HEK293 (cell line): ENCODE results near the gene CPNE4.

ENCODE experiments used
- ZBTB21 ChIP-seq: fragments of 450-650 bp; formaldehyde crosslinking; IDR thresholded peaks from 2 replicates; pipeline ENCODE4 v1.5.1; 2017; ENCODE audit warnings: missing biosample characterization, missing genetic modification characterization
- ZNF19 ChIP-seq: fragments of 450-650 bp; formaldehyde crosslinking; IDR thresholded peaks from 2 replicates; pipeline ENCODE4; 2016; ENCODE audit warnings: missing biosample characterization, missing genetic modification characterization, low read depth
- ZSCAN23 ChIP-seq: fragments of 450-650 bp; formaldehyde crosslinking; IDR thresholded peaks from 2 replicates; pipeline ENCODE4 v1.5.1; 2016; ENCODE audit warnings: missing biosample characterization, missing genetic modification characterization
- TF ChIP-seq, protein P1 (sequence below): fragments of 450-650 bp; formaldehyde crosslinking; IDR thresholded peaks from 2 replicates; pipeline ENCODE4 v1.5.1; 2016; ENCODE audit warnings: missing biosample characterization, missing genetic modification characterization
- TF ChIP-seq, protein P2 (sequence below): fragments of 450-650 bp; formaldehyde crosslinking; IDR thresholded peaks from 2 replicates; pipeline ENCODE4 v1.5.1; 2017; ENCODE audit warnings: missing biosample characterization, missing genetic modification characterization
- TF ChIP-seq, protein P3 (sequence below): fragments of 450-650 bp; formaldehyde crosslinking; IDR thresholded peaks from 2 replicates; pipeline ENCODE4 v1.5.1; 2016; ENCODE audit warnings: missing biosample characterization, missing genetic modification characterization, borderline replicate concordance

- TF ChIP-seq, protein P1, sequence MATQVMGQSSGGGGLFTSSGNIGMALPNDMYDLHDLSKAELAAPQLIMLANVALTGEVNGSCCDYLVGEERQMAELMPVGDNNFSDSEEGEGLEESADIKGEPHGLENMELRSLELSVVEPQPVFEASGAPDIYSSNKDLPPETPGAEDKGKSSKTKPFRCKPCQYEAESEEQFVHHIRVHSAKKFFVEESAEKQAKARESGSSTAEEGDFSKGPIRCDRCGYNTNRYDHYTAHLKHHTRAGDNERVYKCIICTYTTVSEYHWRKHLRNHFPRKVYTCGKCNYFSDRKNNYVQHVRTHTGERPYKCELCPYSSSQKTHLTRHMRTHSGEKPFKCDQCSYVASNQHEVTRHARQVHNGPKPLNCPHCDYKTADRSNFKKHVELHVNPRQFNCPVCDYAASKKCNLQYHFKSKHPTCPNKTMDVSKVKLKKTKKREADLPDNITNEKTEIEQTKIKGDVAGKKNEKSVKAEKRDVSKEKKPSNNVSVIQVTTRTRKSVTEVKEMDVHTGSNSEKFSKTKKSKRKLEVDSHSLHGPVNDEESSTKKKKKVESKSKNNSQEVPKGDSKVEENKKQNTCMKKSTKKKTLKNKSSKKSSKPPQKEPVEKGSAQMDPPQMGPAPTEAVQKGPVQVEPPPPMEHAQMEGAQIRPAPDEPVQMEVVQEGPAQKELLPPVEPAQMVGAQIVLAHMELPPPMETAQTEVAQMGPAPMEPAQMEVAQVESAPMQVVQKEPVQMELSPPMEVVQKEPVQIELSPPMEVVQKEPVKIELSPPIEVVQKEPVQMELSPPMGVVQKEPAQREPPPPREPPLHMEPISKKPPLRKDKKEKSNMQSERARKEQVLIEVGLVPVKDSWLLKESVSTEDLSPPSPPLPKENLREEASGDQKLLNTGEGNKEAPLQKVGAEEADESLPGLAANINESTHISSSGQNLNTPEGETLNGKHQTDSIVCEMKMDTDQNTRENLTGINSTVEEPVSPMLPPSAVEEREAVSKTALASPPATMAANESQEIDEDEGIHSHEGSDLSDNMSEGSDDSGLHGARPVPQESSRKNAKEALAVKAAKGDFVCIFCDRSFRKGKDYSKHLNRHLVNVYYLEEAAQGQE (tag by site-specific recombination) = no peak
- TF ChIP-seq ZNF19 (tag by site-specific recombination) = no peak
- TF ChIP-seq, protein P2, sequence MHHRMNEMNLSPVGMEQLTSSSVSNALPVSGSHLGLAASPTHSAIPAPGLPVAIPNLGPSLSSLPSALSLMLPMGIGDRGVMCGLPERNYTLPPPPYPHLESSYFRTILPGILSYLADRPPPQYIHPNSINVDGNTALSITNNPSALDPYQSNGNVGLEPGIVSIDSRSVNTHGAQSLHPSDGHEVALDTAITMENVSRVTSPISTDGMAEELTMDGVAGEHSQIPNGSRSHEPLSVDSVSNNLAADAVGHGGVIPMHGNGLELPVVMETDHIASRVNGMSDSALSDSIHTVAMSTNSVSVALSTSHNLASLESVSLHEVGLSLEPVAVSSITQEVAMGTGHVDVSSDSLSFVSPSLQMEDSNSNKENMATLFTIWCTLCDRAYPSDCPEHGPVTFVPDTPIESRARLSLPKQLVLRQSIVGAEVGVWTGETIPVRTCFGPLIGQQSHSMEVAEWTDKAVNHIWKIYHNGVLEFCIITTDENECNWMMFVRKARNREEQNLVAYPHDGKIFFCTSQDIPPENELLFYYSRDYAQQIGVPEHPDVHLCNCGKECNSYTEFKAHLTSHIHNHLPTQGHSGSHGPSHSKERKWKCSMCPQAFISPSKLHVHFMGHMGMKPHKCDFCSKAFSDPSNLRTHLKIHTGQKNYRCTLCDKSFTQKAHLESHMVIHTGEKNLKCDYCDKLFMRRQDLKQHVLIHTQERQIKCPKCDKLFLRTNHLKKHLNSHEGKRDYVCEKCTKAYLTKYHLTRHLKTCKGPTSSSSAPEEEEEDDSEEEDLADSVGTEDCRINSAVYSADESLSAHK (tag by site-specific recombination) = no peak
- TF ChIP-seq, protein P3, sequence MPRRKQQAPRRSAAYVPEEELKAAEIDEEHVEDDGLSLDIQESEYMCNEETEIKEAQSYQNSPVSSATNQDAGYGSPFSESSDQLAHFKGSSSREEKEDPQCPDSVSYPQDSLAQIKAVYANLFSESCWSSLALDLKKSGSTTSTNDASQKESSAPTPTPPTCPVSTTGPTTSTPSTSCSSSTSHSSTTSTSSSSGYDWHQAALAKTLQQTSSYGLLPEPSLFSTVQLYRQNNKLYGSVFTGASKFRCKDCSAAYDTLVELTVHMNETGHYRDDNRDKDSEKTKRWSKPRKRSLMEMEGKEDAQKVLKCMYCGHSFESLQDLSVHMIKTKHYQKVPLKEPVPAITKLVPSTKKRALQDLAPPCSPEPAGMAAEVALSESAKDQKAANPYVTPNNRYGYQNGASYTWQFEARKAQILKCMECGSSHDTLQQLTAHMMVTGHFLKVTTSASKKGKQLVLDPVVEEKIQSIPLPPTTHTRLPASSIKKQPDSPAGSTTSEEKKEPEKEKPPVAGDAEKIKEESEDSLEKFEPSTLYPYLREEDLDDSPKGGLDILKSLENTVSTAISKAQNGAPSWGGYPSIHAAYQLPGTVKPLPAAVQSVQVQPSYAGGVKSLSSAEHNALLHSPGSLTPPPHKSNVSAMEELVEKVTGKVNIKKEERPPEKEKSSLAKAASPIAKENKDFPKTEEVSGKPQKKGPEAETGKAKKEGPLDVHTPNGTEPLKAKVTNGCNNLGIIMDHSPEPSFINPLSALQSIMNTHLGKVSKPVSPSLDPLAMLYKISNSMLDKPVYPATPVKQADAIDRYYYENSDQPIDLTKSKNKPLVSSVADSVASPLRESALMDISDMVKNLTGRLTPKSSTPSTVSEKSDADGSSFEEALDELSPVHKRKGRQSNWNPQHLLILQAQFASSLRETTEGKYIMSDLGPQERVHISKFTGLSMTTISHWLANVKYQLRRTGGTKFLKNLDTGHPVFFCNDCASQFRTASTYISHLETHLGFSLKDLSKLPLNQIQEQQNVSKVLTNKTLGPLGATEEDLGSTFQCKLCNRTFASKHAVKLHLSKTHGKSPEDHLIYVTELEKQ (tag by site-specific recombination) = no peak
- no peak for TF ChIP-seq ZSCAN23 (tag by site-specific recombination)
- no peak for TF ChIP-seq ZBTB21 (tag by site-specific recombination)
These were observed 62.3 kb downstream of the CPNE4 start for GRCh38 chr3:131972550-131972949.
